Ovary (tissue), 3 donors: Measurements from ENCODE around the gene CAMP.

Source experiments
- CTCF ChIP-seq, 3 donors: fragments of 450-650 bp in 2 of 3; fragments of 200-600 bp in 1 of 3; IDR thresholded peaks; one replicate each; pipeline versions ENCODE4 v1.5.1 to v1.8.0; 2016 to 2022; ENCODE audit warnings: antibody characterized with exemption in 3 of 3, mild to moderate bottlenecking in 1 of 3
- POLR2A ChIP-seq: fragments of 450-650 bp; IDR thresholded peaks from one replicate; pipeline ENCODE4 v1.6.1; 2017; ENCODE audit warnings: antibody characterized with exemption, mild to moderate bottlenecking, moderate library complexity
- donor health status: DM: no; HTN: no; CAD: no.

GRCh38 chr3:48208076-48208475, 15.2 kb upstream of the CAMP start:
- no peak for TF ChIP-seq CTCF (IDR thresholded peaks at IDR 0.05)
- TF ChIP-seq POLR2A: no peak
